ENCODE results near the gene NRIP1.

DNA sequence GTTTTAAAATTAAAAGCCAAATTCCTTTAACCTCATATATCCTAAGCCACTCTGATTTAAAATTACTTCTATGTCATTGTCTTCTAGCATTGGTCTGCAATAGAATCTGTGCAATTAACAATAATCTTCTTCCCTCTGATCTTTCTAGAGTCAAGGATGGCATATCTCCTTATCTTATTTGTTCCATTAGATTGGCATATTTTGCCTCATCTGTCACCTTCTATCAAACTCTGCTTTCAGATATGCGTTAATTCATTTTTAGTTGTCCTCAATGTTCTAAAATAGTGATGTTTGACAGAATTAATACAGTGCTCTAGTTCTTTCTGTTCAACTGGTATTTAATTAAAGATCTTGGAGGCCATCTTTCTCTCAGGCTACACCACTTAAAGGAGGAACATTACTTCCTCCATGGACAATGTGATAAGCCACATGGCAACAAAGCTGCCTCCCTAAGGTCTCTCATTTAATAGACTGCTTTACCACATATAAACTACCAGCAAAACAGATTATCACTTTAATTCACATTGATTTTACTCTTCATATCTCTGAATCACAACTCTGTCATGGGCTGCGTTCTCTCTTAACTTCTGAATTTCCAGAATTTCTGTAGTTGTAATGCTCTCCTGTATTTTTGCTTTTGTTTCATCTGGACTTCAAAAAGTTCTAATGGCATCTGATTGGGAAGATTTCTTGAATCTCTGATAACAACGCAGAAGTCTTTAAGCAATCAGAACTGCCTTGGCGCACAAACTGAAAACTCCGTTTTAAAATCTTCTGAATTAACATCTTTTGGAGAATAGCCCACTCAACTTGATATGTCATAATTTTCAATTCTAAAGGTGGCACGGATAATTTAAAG is 2.8 kb downstream of the NRIP1 start:
- TF ChIP-seq POLR2A (IDR thresholded peaks at IDR 0.05): no peak
- TF ChIP-seq, protein P1, sequence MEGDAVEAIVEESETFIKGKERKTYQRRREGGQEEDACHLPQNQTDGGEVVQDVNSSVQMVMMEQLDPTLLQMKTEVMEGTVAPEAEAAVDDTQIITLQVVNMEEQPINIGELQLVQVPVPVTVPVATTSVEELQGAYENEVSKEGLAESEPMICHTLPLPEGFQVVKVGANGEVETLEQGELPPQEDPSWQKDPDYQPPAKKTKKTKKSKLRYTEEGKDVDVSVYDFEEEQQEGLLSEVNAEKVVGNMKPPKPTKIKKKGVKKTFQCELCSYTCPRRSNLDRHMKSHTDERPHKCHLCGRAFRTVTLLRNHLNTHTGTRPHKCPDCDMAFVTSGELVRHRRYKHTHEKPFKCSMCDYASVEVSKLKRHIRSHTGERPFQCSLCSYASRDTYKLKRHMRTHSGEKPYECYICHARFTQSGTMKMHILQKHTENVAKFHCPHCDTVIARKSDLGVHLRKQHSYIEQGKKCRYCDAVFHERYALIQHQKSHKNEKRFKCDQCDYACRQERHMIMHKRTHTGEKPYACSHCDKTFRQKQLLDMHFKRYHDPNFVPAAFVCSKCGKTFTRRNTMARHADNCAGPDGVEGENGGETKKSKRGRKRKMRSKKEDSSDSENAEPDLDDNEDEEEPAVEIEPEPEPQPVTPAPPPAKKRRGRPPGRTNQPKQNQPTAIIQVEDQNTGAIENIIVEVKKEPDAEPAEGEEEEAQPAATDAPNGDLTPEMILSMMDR (IDR thresholded peaks at IDR 0.05): no peak
